GM12878 (cell line): Measurements from ENCODE around the gene SBNO1. TPM values are rescaled to one million over a fixed set of nuclear protein-coding genes. Genes with fewer than 3 reads are reported as not detected.

ENCODE experiments used
- ATAC-seq: fragments of 200-7000 bp; cut with Tn5 transposase; 3 replicates; pipeline ENCODE4 v1.9.1; 2020; ENCODE audit warnings: mild to moderate bottlenecking, moderate library complexity
- Bru-seq: library from RNA; stranded (reverse); fragments of 400-500 nt; gene quantifications from one replicate; lab custom pipeline; 2021; lab: Mats Ljungman, UMichigan
- BruChase-seq, 2 experiments: library from RNA; stranded (reverse); fragments of 400-500 nt; gene quantifications; one replicate each; lab custom pipeline; 2021; lab: Mats Ljungman, UMichigan
- BruUV-seq: library from RNA; stranded (reverse); fragments of 400-500 nt; replicated peaks from 2 replicates; lab custom pipeline; 2021; lab: Mats Ljungman, UMichigan
- CTCF ChIA-PET: fragments of 300-600 bp; sonication (Branson Sonifier 250); formaldehyde crosslinking; extraction: SDS; loops from one replicate; lab custom pipeline; 2021; ENCODE audit warnings: inconsistent platforms; lab: Yijun Ruan, JAX
- POLR2A ChIA-PET: fragments of 350-600 bp; formaldehyde crosslinking; extraction: SDS; loops from one replicate; lab custom pipeline; 2021; ENCODE audit warnings: inconsistent platforms; lab: Charles Lee
- RAD21 ChIA-PET: fragments of 300-600 bp; sonication (Branson Sonifier 250); formaldehyde crosslinking; loops from one replicate; lab custom pipeline; 2023; ENCODE audit warnings: antibody characterized with exemption; ENCODE audit not compliant: unreplicated experiment; lab: Charles Lee
- SMC1A ChIA-PET: fragments of 300-600 bp; sonication (Branson Sonifier 250); formaldehyde crosslinking; loops from one replicate; lab custom pipeline; 2023; ENCODE audit not compliant: unreplicated experiment, uncharacterized antibody; lab: Charles Lee
- DNase-seq: peaks from one replicate; pipeline ENCODE4 v3.0.0-alpha.2; 2011; ENCODE audit warnings: low read depth, low spot score
- FAIRE-seq: peaks from 3 replicates; lab custom pipeline; 2011; peaks lifted over from hg19 to GRCh38; lab: Jason Lieb, UNC
- H2AFZ ChIP-seq: 2 replicates; pipeline ENCODE4 v1.6.0; 2011; ENCODE audit warnings: low read depth, low read length, control low read depth; ENCODE audit not compliant: control insufficient read depth
- H3K27ac ChIP-seq: 2 replicates; pipeline ENCODE4 v1.5.1; 2011; ENCODE audit warnings: control low read depth; ENCODE audit not compliant: control insufficient read depth, insufficient read depth
- H3K27me3 ChIP-seq, 2 experiments: replicated peaks in 1 of 2; 2 replicates each; pipeline versions ENCODE4 v1.6.0 to v1.6.1; 2011; ENCODE audit warnings: low read length in 1 of 2; ENCODE audit not compliant: control insufficient read depth in 2 of 2, insufficient read depth in 2 of 2
- H3K36me3 ChIP-seq, 2 experiments: 2 replicates each; pipeline ENCODE4 v1.5.1; 2011; ENCODE audit warnings: low read length in 1 of 2; ENCODE audit not compliant: control insufficient read depth in 2 of 2, insufficient read depth in 2 of 2
- H3K4me1 ChIP-seq: 2 replicates; pipeline ENCODE4 v1.6.1; 2011; ENCODE audit warnings: mild to moderate bottlenecking, low read length, moderate library complexity, mixed read lengths; ENCODE audit not compliant: control insufficient read depth, insufficient read depth
- H3K4me2 ChIP-seq: 2 replicates; pipeline ENCODE4 v1.6.0; 2011; ENCODE audit warnings: control low read depth; ENCODE audit not compliant: control insufficient read depth, insufficient read depth
- H3K4me3 ChIP-seq: fragments of 200-600 bp; sonication (generic); 2 replicates; pipeline ENCODE4 v1.5.1; 2016
- H3K79me2 ChIP-seq: 2 replicates; pipeline ENCODE4 v1.6.0; 2011; ENCODE audit warnings: low read length; ENCODE audit not compliant: control insufficient read depth, insufficient read depth
- H3K9ac ChIP-seq: 2 replicates; pipeline ENCODE4 v1.8.0; 2011; ENCODE audit warnings: low read length, control low read depth, mixed read lengths; ENCODE audit not compliant: control insufficient read depth, insufficient read depth
- H3K9me3 ChIP-seq: replicated peaks from 3 replicates; pipeline ENCODE4 v1.5.1; 2011; ENCODE audit warnings: mild to moderate bottlenecking, low read length; ENCODE audit not compliant: control insufficient read depth, insufficient read depth
- H4K20me1 ChIP-seq: 2 replicates; pipeline ENCODE4 v1.6.0; 2011; ENCODE audit not compliant: control insufficient read depth, insufficient read depth
- ASH2L ChIP-seq: fragments of 300-600, 200-600 bp; sonication (generic); IDR thresholded peaks from 2 replicates; pipeline ENCODE4 v1.6.1; 2017; ENCODE audit warnings: low read depth, mild to moderate bottlenecking, borderline replicate concordance
- BACH1 ChIP-seq: fragments of 450-650 bp; IDR thresholded peaks from 2 replicates; pipeline ENCODE4 v1.6.1; 2017; ENCODE audit warnings: mild to moderate bottlenecking, borderline replicate concordance
- BHLHE40 ChIP-seq, 2 experiments: fragments of 450-650 bp in 1 of 2; IDR thresholded peaks; 2 replicates each; pipeline ENCODE4 v1.6.1; 2011 to 2017; ENCODE audit warnings: low read depth in 2 of 2, borderline replicate concordance in 1 of 2, improper control_type of control experiment in 1 of 2, low read length in 1 of 2, mild to moderate bottlenecking in 1 of 2
- BMI1 ChIP-seq: fragments of 450-650 bp; IDR thresholded peaks from 2 replicates; pipeline ENCODE4 v1.6.1; 2016; ENCODE audit warnings: mild to moderate bottlenecking, moderate library complexity, borderline replicate concordance
- KAT2A ChIP-seq: conservative IDR thresholded peaks from 2 replicates; pipeline ENCODE4 v1.6.1; 2011; ENCODE audit warnings: low read depth, low read length; ENCODE audit not compliant: control insufficient read depth
- MTA3 ChIP-seq: IDR thresholded peaks from 2 replicates; pipeline ENCODE4 v1.6.1; 2012; ENCODE audit warnings: low read length, inconsistent platforms, borderline replicate concordance
- NKRF ChIP-seq: fragments of 450-650 bp; conservative IDR thresholded peaks from 2 replicates; pipeline ENCODE4 v1.6.1; 2017; ENCODE audit warnings: mild to moderate bottlenecking, moderate library complexity
- RB1 ChIP-seq: fragments of 450-650 bp; formaldehyde crosslinking; IDR thresholded peaks from 2 replicates; pipeline ENCODE4 v1.6.1; 2017; ENCODE audit warnings: mild to moderate bottlenecking, borderline replicate concordance
- TCF12 ChIP-seq: IDR thresholded peaks from 2 replicates; pipeline ENCODE4 v1.6.1; 2011; ENCODE audit warnings: low read depth, mild to moderate bottlenecking, low read length
- ZNF687 ChIP-seq: fragments of 450-650 bp; IDR thresholded peaks from 2 replicates; pipeline ENCODE4 v1.6.1; 2017; ENCODE audit warnings: mild to moderate bottlenecking, moderate library complexity
- ZSCAN29 ChIP-seq: fragments of 450-650 bp; IDR thresholded peaks from 2 replicates; pipeline ENCODE4 v1.6.1; 2017; ENCODE audit warnings: mild to moderate bottlenecking, moderate library complexity
- WGBS: methylation state at CpG from one replicate; pipeline ENCODE4 v1.1.6; 2016; ENCODE audit warnings: low lambda C conversion rate; ENCODE audit not compliant: insufficient replicate concordance, insufficient coverage; ENCODE audit errors: missing lambda C conversion rate; 5-methylcytosine and 5-hydroxymethylcytosine counted together
- in situ Hi-C: fragments of 300-500 bp; cut with MboI; formaldehyde crosslinking; loops from 9 replicates; pipeline ENCODE4 v1.14.3; 2018; ENCODE audit warnings: mixed read lengths
- intact Hi-C: fragments of 100-400 bp; cut with micrococcal nuclease; formaldehyde crosslinking; loops from one replicate; pipeline ENCODE4 v1.14.2; 2022; ENCODE audit not compliant: unreplicated experiment
- long read RNA-seq, 2 experiments: library from polyadenylated mRNA; unstranded; transcript quantifications; one replicate each; pipeline ENCODE4 v2.0.0, GENCODE V29; 2019 to 2020
- polyA minus RNA-seq, 3 experiments: library from RNA; depleted of rRNA, polyadenylated mRNA; stranded (reverse); fragments of >200 nt; gene quantifications; 2 replicates each; pipeline ENCODE4 v1.2.3, GENCODE V29; 2011
- polyA plus RNA-seq, 11 experiments: library from polyadenylated mRNA; depleted of rRNA in 4 of 11; unstranded in 6 of 11; stranded (reverse) in 5 of 11; fragments of >200 nt; fragmentation: Nextera tagmentation in 4 of 11; fragmentation: Illumina TruSeq in 1 of 11; extraction: Ambion mirVana in 4 of 11; extraction: Trizol in 1 of 11; gene quantifications; 1 replicate in 1 of 11; 2 replicates in 10 of 11; pipeline versions ENCODE4 v1.2.1 to v1.2.3, GENCODE V29; 2011 to 2016; ENCODE audit warnings: inconsistent platforms in 2 of 11, missing spikeins in 2 of 11, low read depth in 1 of 11
- total RNA-seq, 4 experiments: library from RNA; depleted of rRNA in 3 of 4; stranded (reverse); fragments of >200 nt in 3 of 4; fragmentation: Illumina TruSeq in 1 of 4; extraction: Trizol in 1 of 4; gene quantifications; 2 replicates each; pipeline versions ENCODE4 v1.2.1 to v1.2.3, GENCODE V29; 2013 to 2021

Gene SBNO1
- total RNA-seq (2013; cell fraction: nucleolus; rRNA removed), result 49.6 and 49.7 TPM in 2 replicates
- total RNA-seq (2014; rRNA removed), result 15.8 and 17.6 TPM in 2 replicates
- total RNA-seq (2014; rRNA removed; fragmentation: Illumina TruSeq; extraction: Trizol), result 29.9 and 31.1 TPM in 2 replicates
- 38.2 and 39.7 TPM in 2 replicates for total RNA-seq (2021)
- 12.7 TPM for polyA plus RNA-seq (2011; ENCODE audit: low read depth)
- polyA plus RNA-seq (2011; rRNA removed), result 19.8 and 29.3 TPM in 2 replicates
- polyA plus RNA-seq (2011; cell fraction: cytosol; rRNA removed), result 6.1 and 8.0 TPM in 2 replicates
- polyA plus RNA-seq (2011; cell fraction: nucleus; rRNA removed), result 7.2 and 10.4 TPM in 2 replicates
- 18.2 and 19.1 TPM in 2 replicates for polyA plus RNA-seq (2012)
- 22.0 and 28.2 TPM in 2 replicates for polyA plus RNA-seq (2014; fragmentation: Illumina TruSeq; extraction: Trizol)
- polyA plus RNA-seq (2014; fragmentation: Nextera tagmentation; extraction: Ambion mirVana), result 10 to 100 TPM in 1 of 2 experiments, 1 to 10 TPM in 1; 7.5 to 10.9 TPM
- 9.9 and 13.3 TPM in 2 replicates for polyA plus RNA-seq (2014; rRNA removed)
- 10 to 100 TPM; 33.1 to 37.8 TPM for polyA plus RNA-seq (2016; fragmentation: Nextera tagmentation; extraction: Ambion mirVana)
- 25.0 and 35.0 TPM in 2 replicates for polyA minus RNA-seq (2011; rRNA and poly(A)+ RNA removed)
- polyA minus RNA-seq (2011; cell fraction: cytosol; rRNA and poly(A)+ RNA removed), result 10.6 and 13.3 TPM in 2 replicates
- 5.0 and 8.4 TPM in 2 replicates for polyA minus RNA-seq (2011; cell fraction: nucleus; rRNA and poly(A)+ RNA removed)
- percentile 83 among the genes with signal in this experiment for Bru-seq, nascent RNA
- percentile 94 among the genes with signal in this experiment for BruChase-seq, experiment 1, labeled RNA remaining after a 6-hour chase
- BruChase-seq, experiment 2, labeled RNA remaining after a 2-hour chase, result percentile 94 among the genes with signal in this experiment
- long read RNA-seq, experiment 1, partial matches to known transcripts, result 7 of 24 reads
- long read RNA-seq, experiment 1, other reads (novel, unspliced or antisense), result 17 of 24 reads
- long read RNA-seq, experiment 2, partial matches to known transcripts, result 224 of 280 reads
- long read RNA-seq, experiment 2, other reads (novel, unspliced or antisense), result 56 of 280 reads

- ChIA-PET RAD21 (interaction anchor here (0.8 to 2.1 kb wide), 21 partner anchors 9 to 321 kb away, joined by 3 to 38 read pairs (median 5); partner anchors contain the start of genes DDX55, KMT5A, MPHOSPH9 and MTRFR), SMC1A (interaction anchor here (0.8 to 2.4 kb wide), 17 partner anchors 10 to 219 kb away, joined by 3 to 17 read pairs (median 4); partner anchors contain the start of genes KMT5A and MPHOSPH9), CTCF (interaction anchor here (0.8 to 2.6 kb wide), 10 partner anchors 19 to 132 kb away, joined by 3 to 13 read pairs (median 7); partner anchors contain the start of genes KMT5A, MPHOSPH9 and MTRFR), POLR2A (interaction anchor here (0.6 to 4.2 kb wide), 16 partner anchors 11 to 292 kb away, joined by 3 to 23 read pairs (median 4); partner anchors contain the start of genes KMT5A, MPHOSPH9, MTRFR and SNRNP35)
- Histone ChIP-seq H2AFZ (peak within 1 kb of the TSS; percentile 74), H3K27ac (peak within 1 kb of the TSS; percentile 99), H4K20me1 (no peaks in the 10 kb centered on the region), H3K4me3 (peak within 1 kb of the TSS; percentile 88), H3K4me2 (peak within 1 kb of the TSS; percentile 70), H3K9me3 (no peaks in the 10 kb centered on the region), H3K9ac (peak within 1 kb of the TSS; percentile 95), H3K79me2 (peaks cover 44% of the 10 kb centered on the region), H3K4me1 (peaks cover 10% of the 10 kb centered on the region), H3K27me3 (no peaks in the 10 kb centered on the region), H3K36me3 (no peaks in the 10 kb centered on the region)
- intact Hi-C loops (loop anchor here (1.0 to 5.0 kb wide), 7 partner anchors 19 to 1702 kb away; partner anchors contain the start of genes MPHOSPH9, MTRFR and SNRNP35), in situ Hi-C loops (no loop called here)
- WGBS, result 2% methylated on average over 12 of the region's 47 CpGs
- BruUV-seq, result no TSS peak
- DNase-seq (peak; percentile 58), FAIRE-seq (no peak), ATAC-seq (peak; percentile 64)
- peak; percentile 89 for TF ChIP-seq BACH1
- TF ChIP-seq RB1, result peak; percentile 22; the same call in 1 of the 2 replicates
- no peak for TF ChIP-seq MTA3
- TF ChIP-seq TCF12, result peak; percentile 35; the same call in 1 of the 2 replicates
- TF ChIP-seq ASH2L, result no peak
- TF ChIP-seq KAT2A, result no peak
- TF ChIP-seq NKRF, result peak; percentile 76
- TF ChIP-seq ZNF687, result peak; percentile 41; the same call in 1 of the 2 replicates
- 0 out of 2 replicates have a peak, but pooled peaks have one; percentile 12 for TF ChIP-seq ZSCAN29
- TF ChIP-seq BHLHE40 (IDR thresholded peaks at IDR 0.05; ENCODE audit: borderline replicate concordance in 1 of 2, low read depth in 2 of 2, low read length in 1 of 2), result peak in 1 of 2 experiments; percentile 65; a peak in 1 of 4 replicates
- no peak for TF ChIP-seq BMI1
Measured at GRCh38 chr12:123364532-123365024, at the start of gene SBNO1. TSS of gene SBNO1 (minus strand) at chr12:123364847. CDS start at chr12:123350441, 14,406 bp downstream.
